A673 (cell line): ENCODE data around the gene SAT1. TPM values are rescaled to one million over a fixed set of nuclear protein-coding genes. Genes with fewer than 3 reads are reported as not detected.

Experiments used
- Bru-seq: library from RNA; stranded (reverse); fragments of 400-500 nt; gene quantifications from one replicate; lab custom pipeline; 2021; lab: Mats Ljungman, UMichigan
- BruChase-seq, 2 experiments: library from RNA; stranded (reverse); fragments of 400-500 nt; gene quantifications; one replicate each; lab custom pipeline; 2021; lab: Mats Ljungman, UMichigan
- BruUV-seq: library from RNA; stranded (reverse); fragments of 400-500 nt; replicated peaks from 2 replicates; lab custom pipeline; 2021; lab: Mats Ljungman, UMichigan
- CTCF ChIA-PET: fragments of 300-600 bp; sonication (Branson Sonifier 250); formaldehyde crosslinking; loops from one replicate; lab custom pipeline; 2022; ENCODE audit warnings: antibody characterized with exemption; lab: Charles Lee
- POLR2A ChIA-PET: fragments of 300-600 bp; sonication (Branson Sonifier 250); formaldehyde crosslinking; loops from one replicate; lab custom pipeline; 2022; ENCODE audit warnings: antibody characterized with exemption; ENCODE audit not compliant: low non-redundant PET; lab: Charles Lee
- DNase-seq: peaks from one replicate; pipeline ENCODE4 v3.0.0-alpha.2; 2015; ENCODE audit warnings: low spot score
- H3K27ac ChIP-seq: fragments of 200-600 bp; sonication (generic); 2 replicates; pipeline ENCODE4 v1.5.1; 2016; ENCODE audit warnings: mixed run types, low read depth, mild to moderate bottlenecking, mixed read lengths, antibody characterized with exemption, low read length; ENCODE audit not compliant: poor library complexity, severe bottlenecking
- H3K27me3 ChIP-seq: fragments of 200-600 bp; sonication (generic); replicated peaks from 2 replicates; pipeline ENCODE4 v1.6.1; 2017; ENCODE audit warnings: mixed run types, low read depth, mild to moderate bottlenecking, mixed read lengths, antibody characterized with exemption, low read length; ENCODE audit not compliant: insufficient read depth, poor library complexity
- H3K36me3 ChIP-seq: fragments of 200-600 bp; sonication (generic); 2 replicates; pipeline ENCODE4 v1.6.1; 2016; ENCODE audit warnings: mixed run types, mild to moderate bottlenecking, mixed read lengths, antibody characterized with exemption, low read length; ENCODE audit not compliant: insufficient read depth, poor library complexity, severe bottlenecking
- H3K4me1 ChIP-seq: fragments of 200-600 bp; sonication (generic); 2 replicates; pipeline ENCODE4 v1.6.1; 2017; ENCODE audit warnings: mixed run types, mild to moderate bottlenecking, mixed read lengths, antibody characterized with exemption, low read length; ENCODE audit not compliant: insufficient read depth, poor library complexity, severe bottlenecking
- H3K4me3 ChIP-seq: fragments of 200-600 bp; sonication (generic); 2 replicates; pipeline ENCODE4 v1.5.1; 2016; ENCODE audit warnings: low read depth, mixed run types, mild to moderate bottlenecking, mixed read lengths, low read length; ENCODE audit not compliant: poor library complexity, severe bottlenecking
- H3K9me3 ChIP-seq: fragments of 200-600 bp; sonication (generic); 2 replicates; pipeline ENCODE4 v1.6.1; 2016; ENCODE audit warnings: mixed run types, low read depth, mild to moderate bottlenecking, mixed read lengths, antibody characterized with exemption, low read length; ENCODE audit not compliant: poor library complexity, severe bottlenecking
- EZH2 ChIP-seq: fragments of 200-600 bp; sonication (generic); IDR thresholded peaks from 2 replicates; pipeline ENCODE4 v1.6.1; 2017; ENCODE audit warnings: borderline replicate concordance, low read depth, mild to moderate bottlenecking, mixed read lengths, antibody characterized with exemption, low read length; ENCODE audit not compliant: poor library complexity, severe bottlenecking
- intact Hi-C: fragments of 100-400 bp; cut with micrococcal nuclease; formaldehyde crosslinking; loops from one replicate; pipeline ENCODE4 v1.10.0; 2022; ENCODE audit not compliant: unreplicated experiment
- long read RNA-seq: library from polyadenylated mRNA; stranded (forward); transcript quantifications from one replicate; pipeline ENCODE4 v2.0.0, GENCODE V29; 2022
- total RNA-seq: library from RNA; stranded (reverse); gene quantifications from 2 replicates; pipeline ENCODE4 v1.2.3, GENCODE V29; 2021
- TF ChIP-seq, protein P1 (sequence below): fragments of 300-800, 200-600 bp; sonication (generic); conservative IDR thresholded peaks from 2 replicates; pipeline ENCODE4 v1.5.1; 2017; ENCODE audit warnings: low read depth, mild to moderate bottlenecking, antibody characterized with exemption, low read length, moderate library complexity, mixed read lengths

SAT1 gene
- 21.6 and 27.4 TPM in 2 replicates for total RNA-seq
- Bru-seq, nascent RNA = percentile 84 among the genes with signal in this experiment
- percentile 91 among the genes with signal in this experiment for BruChase-seq, experiment 1, labeled RNA remaining after a 2-hour chase
- BruChase-seq, experiment 2, labeled RNA remaining after a 6-hour chase = percentile 89 among the genes with signal in this experiment
- long read RNA-seq, transcript SAT1-209 (7 exons, 1,135 nt) = minor isoform, 7 of 40 reads
- long read RNA-seq, transcript SAT1-204 (6 exons, 1,065 nt) = major isoform, 11 of 40 reads
- long read RNA-seq, partial matches to known transcripts = 0 of 40 reads
- long read RNA-seq, other reads (novel, unspliced or antisense) = 22 of 40 reads

GRCh38 chrX:23782863-23783588 is at the start of gene SAT1:
SAT1 (plus strand) TSS chrX:23783173; CDS start chrX:23783352, 179 bp downstream.
- H3K36me3 ChIP-seq = no peaks in the 10 kb centered on the region
- ChIA-PET CTCF (interaction anchor here (0.6 to 3.0 kb wide), 3 partner anchors 37 to 1451 kb away, joined by 3 to 28 read pairs (median 3); no protein-coding TSS in a partner anchor), POLR2A (interaction anchor here (0.6 to 1.4 kb wide), 3 partner anchors 63 to 1819 kb away, joined by 4 to 9 read pairs (median 9); no protein-coding TSS in a partner anchor)
- intact Hi-C loops = loop anchor here (1.0 kb wide), 2 partner anchors 101 to 119 kb away; no protein-coding TSS in a partner anchor
- TF ChIP-seq EZH2 = no peak
- TF ChIP-seq, protein P1, sequence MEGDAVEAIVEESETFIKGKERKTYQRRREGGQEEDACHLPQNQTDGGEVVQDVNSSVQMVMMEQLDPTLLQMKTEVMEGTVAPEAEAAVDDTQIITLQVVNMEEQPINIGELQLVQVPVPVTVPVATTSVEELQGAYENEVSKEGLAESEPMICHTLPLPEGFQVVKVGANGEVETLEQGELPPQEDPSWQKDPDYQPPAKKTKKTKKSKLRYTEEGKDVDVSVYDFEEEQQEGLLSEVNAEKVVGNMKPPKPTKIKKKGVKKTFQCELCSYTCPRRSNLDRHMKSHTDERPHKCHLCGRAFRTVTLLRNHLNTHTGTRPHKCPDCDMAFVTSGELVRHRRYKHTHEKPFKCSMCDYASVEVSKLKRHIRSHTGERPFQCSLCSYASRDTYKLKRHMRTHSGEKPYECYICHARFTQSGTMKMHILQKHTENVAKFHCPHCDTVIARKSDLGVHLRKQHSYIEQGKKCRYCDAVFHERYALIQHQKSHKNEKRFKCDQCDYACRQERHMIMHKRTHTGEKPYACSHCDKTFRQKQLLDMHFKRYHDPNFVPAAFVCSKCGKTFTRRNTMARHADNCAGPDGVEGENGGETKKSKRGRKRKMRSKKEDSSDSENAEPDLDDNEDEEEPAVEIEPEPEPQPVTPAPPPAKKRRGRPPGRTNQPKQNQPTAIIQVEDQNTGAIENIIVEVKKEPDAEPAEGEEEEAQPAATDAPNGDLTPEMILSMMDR = peak; percentile 85
- H3K4me1 ChIP-seq = no peaks in the 10 kb centered on the region
- H3K27ac ChIP-seq = peak within 1 kb of the TSS; percentile 81
- H3K27me3 ChIP-seq = no peaks in the 10 kb centered on the region
- BruUV-seq = no TSS peak
- H3K4me3 ChIP-seq = peak within 1 kb of the TSS; percentile 65
- DNase-seq = peak; percentile 97
- H3K9me3 ChIP-seq = no peaks in the 10 kb centered on the region

GRCh38 chrX:23736030-23736429 is 46.9 kb upstream of the SAT1 start:
- no peak overlapping the region for H3K4me3 ChIP-seq
- intact Hi-C loops = no loop called here
- ChIA-PET POLR2A (no interaction called here), CTCF (no interaction called here)
- no peak overlapping the region for H3K27ac ChIP-seq
- H3K9me3 ChIP-seq = no peaks in the 10 kb centered on the region
- BruUV-seq = no TSS peak
- TF ChIP-seq, protein P1 = no peak
- no peak for TF ChIP-seq EZH2
- no peaks in the 10 kb centered on the region for H3K4me1 ChIP-seq
- H3K36me3 ChIP-seq = no peaks in the 10 kb centered on the region
- H3K27me3 ChIP-seq = no peaks in the 10 kb centered on the region
- no peak for DNase-seq

DNA sequence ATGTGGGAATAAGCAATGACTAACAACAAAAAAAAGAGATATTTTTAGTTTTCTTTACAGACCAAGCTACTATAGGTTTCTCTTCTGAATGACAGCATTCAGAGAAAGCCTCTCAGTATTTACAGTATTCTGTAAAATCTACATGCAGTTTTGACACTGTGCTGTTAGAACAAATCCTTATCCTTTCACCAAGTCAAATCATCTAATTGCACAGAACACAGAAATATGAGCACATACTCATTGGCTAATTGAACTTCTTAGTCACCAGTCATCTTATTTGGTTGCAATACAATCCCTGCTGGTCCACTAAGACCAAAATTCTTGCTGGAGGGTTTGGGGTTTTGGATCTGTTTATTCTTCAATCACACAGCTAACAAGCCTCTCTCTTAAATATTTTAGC is 45.6 kb upstream of the SAT1 start:
- intact Hi-C loops = no loop called here
- ChIA-PET CTCF (no interaction called here), POLR2A (no interaction called here)
- no TSS peak for BruUV-seq
- DNase-seq = no peak
- Histone ChIP-seq H3K9me3 (no peaks in the 10 kb centered on the region), H3K36me3 (no peaks in the 10 kb centered on the region), H3K4me3 (no peak overlapping the region), H3K27me3 (no peaks in the 10 kb centered on the region), H3K4me1 (peaks cover 6% of the 10 kb centered on the region), H3K27ac (no peak overlapping the region)
- TF ChIP-seq, protein P1 = no peak
- TF ChIP-seq EZH2 = no peak
